Endothelial cell of umbilical vein (primary cell): ENCODE results near the gene SVOP.

Experiments used
- CTCF ChIP-seq, 2 donors: IDR thresholded peaks; 1 replicate in 1 of 2; 2 replicates in 1 of 2; pipeline ENCODE4 v1.5.1; 2011; ENCODE audit warnings: low read length in 2 of 2, mild to moderate bottlenecking in 2 of 2, moderate library complexity in 2 of 2, control low read depth in 1 of 2, inconsistent platforms in 1 of 2, low read depth in 1 of 2; ENCODE audit not compliant: insufficient read depth in 1 of 2; ENCODE audit errors: extremely low read depth in 1 of 2
- POLR2AphosphoS5 ChIP-seq: IDR thresholded peaks from 2 replicates; pipeline ENCODE4 v1.6.1; 2012; ENCODE audit warnings: low read depth, mild to moderate bottlenecking, control low read depth, low read length, moderate library complexity; ENCODE audit not compliant: insufficient read depth
- TF ChIP-seq, protein P1 (sequence below): IDR thresholded peaks from 2 replicates; pipeline ENCODE4 v1.6.1; 2011; ENCODE audit not compliant: insufficient read depth, insufficient read length

DNA sequence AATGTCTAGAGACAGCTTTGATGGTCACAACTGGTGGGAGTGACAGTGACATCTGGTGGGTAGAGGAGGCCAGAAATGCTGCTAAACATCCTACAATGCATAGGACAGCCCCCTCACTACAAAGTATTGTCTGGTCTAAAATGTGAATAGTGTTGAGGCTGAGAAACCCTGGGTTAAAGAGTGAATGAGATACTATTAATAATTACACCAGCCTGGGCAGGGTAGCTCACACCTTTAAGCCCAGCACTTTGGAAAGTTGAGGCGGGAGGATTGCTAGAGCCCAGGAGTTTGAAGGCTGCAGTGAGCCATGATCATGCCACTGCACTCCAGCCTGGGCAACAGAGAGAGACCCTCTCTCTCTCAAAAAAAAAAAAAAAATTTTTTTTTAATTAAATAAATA is 11.1 kb downstream of the SVOP start:
- TF ChIP-seq POLR2AphosphoS5 (no peak), CTCF (IDR thresholded peaks at IDR 0.05; ENCODE audit: extremely low read depth in 1 of 2, insufficient read depth in 1 of 2, low read depth in 1 of 2, low read length in 2 of 2) (no peak)
- TF ChIP-seq, protein P1, sequence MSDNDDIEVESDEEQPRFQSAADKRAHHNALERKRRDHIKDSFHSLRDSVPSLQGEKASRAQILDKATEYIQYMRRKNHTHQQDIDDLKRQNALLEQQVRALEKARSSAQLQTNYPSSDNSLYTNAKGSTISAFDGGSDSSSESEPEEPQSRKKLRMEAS, result no peak
